Measurements from ENCODE around the gene ADAMTS14.

GRCh38 chr10:70807556-70807955 lies 135.2 kb downstream of the ADAMTS14 start:
- TF ChIP-seq PATZ1 (CRISPR knock-in tag; IDR thresholded peaks at IDR 0.05; ENCODE audit: borderline replicate concordance): no peak
- TF ChIP-seq CREB5 (CRISPR knock-in tag; IDR thresholded peaks at IDR 0.05; ENCODE audit: low read depth): no peak
- no peak for TF ChIP-seq ARNTL (CRISPR knock-in tag; IDR thresholded peaks at IDR 0.05; ENCODE audit: borderline replicate concordance, low read depth)
- TF ChIP-seq ZFP30 (CRISPR knock-in tag; IDR thresholded peaks at IDR 0.05): no peak
- no peak for TF ChIP-seq PPARA (CRISPR knock-in tag; IDR thresholded peaks at IDR 0.05; ENCODE audit: borderline replicate concordance)
- no peak for TF ChIP-seq TSHZ2 (CRISPR knock-in tag; IDR thresholded peaks at IDR 0.05)

Data from SK-N-SH treated with all-trans-retinoic acid at 6 μM for 48 hours (cell line).